Parathyroid adenoma (tissue), 2 donors: Measurements from ENCODE around the gene EFCAB14.
A peak's percentile ranks its signal among the peaks of the same experiment; 100 is the strongest.

Source experiments
- H2AFZ ChIP-seq: fragments of 300-600 bp; sonication (generic); one replicate; pipeline ENCODE4 v1.7.0; 2017; ENCODE audit warnings: antibody characterized with exemption, mild to moderate bottlenecking
- H3K27ac ChIP-seq: fragments of 300-600 bp; sonication (generic); one replicate; pipeline ENCODE4 v1.7.0; 2017
- H3K27me3 ChIP-seq: fragments of 300-600 bp; sonication (generic); one replicate; pipeline ENCODE4 v1.7.0; 2017; ENCODE audit warnings: low read length; ENCODE audit not compliant: control insufficient read depth, insufficient read depth
- H3K36me3 ChIP-seq: fragments of 300-600 bp; sonication (generic); one replicate; pipeline ENCODE4 v1.7.0; 2017; ENCODE audit warnings: low read length; ENCODE audit not compliant: control insufficient read depth, insufficient read depth
- H3K4me1 ChIP-seq: fragments of 300-600 bp; sonication (generic); one replicate; pipeline ENCODE4 v1.7.0; 2017; ENCODE audit warnings: control low read depth
- H3K4me2 ChIP-seq: fragments of 300-600 bp; sonication (generic); one replicate; pipeline ENCODE4 v1.7.0; 2017; ENCODE audit warnings: low read length
- H3K4me3 ChIP-seq: fragments of 300-600 bp; sonication (generic); one replicate; pipeline ENCODE4 v1.7.0; 2017; ENCODE audit warnings: low read depth, low read length
- H3K79me2 ChIP-seq: fragments of 300-600 bp; sonication (generic); one replicate; pipeline ENCODE4 v1.7.0; 2017; ENCODE audit warnings: control low read depth
- H3K9ac ChIP-seq: fragments of 300-600 bp; sonication (generic); one replicate; pipeline ENCODE4 v1.7.0; 2017; ENCODE audit warnings: mild to moderate bottlenecking
- H3K9me3 ChIP-seq: fragments of 300-600 bp; sonication (generic); one replicate; pipeline ENCODE4 v1.7.0; 2017; ENCODE audit warnings: low read length; ENCODE audit not compliant: control insufficient read depth
- CTCF ChIP-seq: fragments of 300-600 bp; sonication (generic); IDR thresholded peaks from one replicate; pipeline ENCODE4 v1.7.0; 2017; ENCODE audit warnings: antibody characterized with exemption, mild to moderate bottlenecking
- donor health status: primary hyperparathyroidism.

The EFCAB14 gene

GRCh38 chr1:46684670-46685069, 34.2 kb downstream of the EFCAB14 start:
- H3K4me2 ChIP-seq = peak overlapping the region; percentile 13
- H3K9me3 ChIP-seq = no peaks in the 10 kb centered on the region
- no peaks in the 10 kb centered on the region for H3K27me3 ChIP-seq
- no peaks in the 10 kb centered on the region for H3K36me3 ChIP-seq
- no peak overlapping the region for H3K9ac ChIP-seq
- no peaks in the 10 kb centered on the region for H3K79me2 ChIP-seq
- no peak overlapping the region for H2AFZ ChIP-seq
- H3K4me3 ChIP-seq = no peak overlapping the region
- peaks cover 15% of the 10 kb centered on the region for H3K4me1 ChIP-seq
- no peak for TF ChIP-seq CTCF
- H3K27ac ChIP-seq = peak overlapping the region; percentile 26

DNA sequence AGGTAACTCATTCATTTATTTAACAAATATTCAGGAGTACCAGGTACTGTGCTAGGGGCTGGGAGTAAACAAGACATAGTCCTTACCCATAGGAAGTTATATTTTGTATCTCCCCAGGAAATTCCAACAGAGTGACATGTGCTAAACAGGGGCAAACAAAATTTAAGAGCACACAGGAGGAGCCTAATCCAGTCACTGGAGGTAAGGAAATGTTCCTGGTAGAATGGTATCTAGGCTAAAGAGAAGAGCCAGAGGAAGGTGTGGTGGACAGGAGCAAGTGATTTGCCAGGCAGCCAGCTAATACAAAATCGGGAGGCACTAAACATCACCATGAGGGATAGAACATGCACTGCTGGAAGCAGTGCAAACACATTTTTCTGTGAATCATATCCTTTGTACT, 36.9 kb downstream of the EFCAB14 start:
- Histone ChIP-seq H3K79me2 (no peaks in the 10 kb centered on the region), H3K4me3 (no peak overlapping the region), H3K36me3 (no peaks in the 10 kb centered on the region), H2AFZ (no peak overlapping the region), H3K4me2 (no peak overlapping the region), H3K27me3 (no peaks in the 10 kb centered on the region), H3K9ac (no peak overlapping the region), H3K27ac (no peak overlapping the region), H3K9me3 (no peaks in the 10 kb centered on the region), H3K4me1 (peaks cover 10% of the 10 kb centered on the region)
- no peak for TF ChIP-seq CTCF

DNA sequence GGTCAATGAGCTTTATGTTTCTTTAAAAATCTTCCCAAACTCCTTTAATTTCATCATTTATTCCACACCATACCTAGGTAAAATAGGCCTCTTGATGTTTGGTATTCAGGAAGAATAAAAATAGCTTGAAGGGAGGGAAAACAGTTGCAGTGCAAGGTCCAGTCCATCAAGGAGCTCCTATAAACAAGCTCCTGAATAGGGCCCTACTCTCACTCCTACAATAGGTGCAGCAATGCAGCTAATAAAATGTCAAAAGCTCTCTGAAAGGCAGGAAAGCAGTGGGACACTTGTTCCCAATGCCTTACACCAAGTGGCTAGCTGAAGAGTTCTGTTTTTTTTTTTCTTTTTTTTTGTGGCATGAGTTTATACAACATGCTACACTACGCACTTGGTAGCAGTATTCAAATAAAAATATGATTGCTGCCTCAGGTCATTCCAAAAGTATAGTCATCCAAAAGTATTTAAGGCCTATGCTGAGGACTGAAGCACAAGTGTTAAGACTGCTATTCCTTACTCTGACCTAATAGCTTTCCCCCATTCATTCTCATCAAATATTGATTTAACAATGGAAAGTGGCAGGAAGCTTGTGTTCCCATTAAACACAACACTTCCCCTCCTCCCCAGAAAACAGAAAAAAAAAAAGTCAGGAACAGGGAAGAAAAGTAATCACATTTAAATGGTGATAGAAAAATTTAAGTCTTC, 37.4 kb downstream of the EFCAB14 start:
- Histone ChIP-seq H3K9ac (no peak overlapping the region), H3K4me1 (peaks cover 6% of the 10 kb centered on the region), H3K36me3 (no peaks in the 10 kb centered on the region), H3K9me3 (no peaks in the 10 kb centered on the region), H2AFZ (no peak overlapping the region), H3K4me3 (no peak overlapping the region), H3K79me2 (no peaks in the 10 kb centered on the region), H3K27me3 (no peaks in the 10 kb centered on the region), H3K27ac (no peak overlapping the region), H3K4me2 (no peak overlapping the region)
- no peak for TF ChIP-seq CTCF

DNA sequence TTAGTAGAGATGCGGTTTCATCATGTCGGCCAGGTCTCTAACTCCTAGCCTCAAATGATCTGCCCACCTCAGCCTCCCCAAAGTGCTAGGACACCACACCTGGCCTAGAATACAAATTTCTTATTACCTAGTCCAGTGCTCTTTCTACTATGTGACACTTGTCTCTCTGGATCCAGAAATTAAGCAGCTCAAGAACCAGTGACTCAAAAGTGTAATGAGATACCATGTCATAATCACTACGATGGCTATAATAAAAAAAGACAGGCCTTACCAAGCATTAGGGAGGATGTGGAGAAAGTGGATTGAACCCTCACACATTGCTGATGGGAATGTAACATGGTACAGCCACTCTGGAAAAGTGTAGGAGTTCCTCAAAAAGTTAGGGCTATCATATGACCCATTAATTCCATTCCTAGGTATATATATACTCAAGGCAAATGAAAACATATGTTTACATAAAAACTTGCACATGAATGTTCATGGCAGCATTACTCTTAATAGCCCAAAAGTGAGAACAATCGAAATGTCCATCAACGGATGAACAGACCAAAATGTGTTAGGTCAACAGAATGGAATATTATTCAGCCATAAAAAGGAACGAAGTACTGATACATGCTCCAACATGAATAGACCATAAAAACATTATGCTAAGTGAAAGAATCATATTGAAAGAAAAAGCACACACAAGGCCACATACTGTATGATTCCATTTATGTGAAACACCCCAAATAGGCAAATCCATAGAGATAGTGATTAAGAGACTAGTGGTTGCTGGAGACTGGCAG, 38.9 kb downstream of the EFCAB14 start:
- no peak overlapping the region for H3K4me3 ChIP-seq
- no peak overlapping the region for H2AFZ ChIP-seq
- TF ChIP-seq CTCF = no peak
- no peaks in the 10 kb centered on the region for H3K27me3 ChIP-seq
- no peaks in the 10 kb centered on the region for H3K36me3 ChIP-seq
- H3K4me2 ChIP-seq = no peak overlapping the region
- no peak overlapping the region for H3K27ac ChIP-seq
- no peaks in the 10 kb centered on the region for H3K79me2 ChIP-seq
- H3K9me3 ChIP-seq = no peaks in the 10 kb centered on the region
- H3K4me1 ChIP-seq = peaks cover 5% of the 10 kb centered on the region
- H3K9ac ChIP-seq = no peak overlapping the region
